Mesothelial cell of epicardium (in vitro differentiated cells): ENCODE results near the gene KCNK1. TPM values are rescaled to one million over a fixed set of nuclear protein-coding genes. Genes with fewer than 3 reads are reported as not detected.
A peak's percentile ranks its signal among the peaks of the same experiment; 100 is the strongest.
"Not testable (repeated sequence)": the region's sequence is repeated elsewhere in the genome, so short reads cannot be mapped to it uniquely, and the experiment has no call there.

Experiments used
- DNase-seq, 2 experiments: peaks; one replicate each; pipeline ENCODE4 v3.0.0; 2021; ENCODE audit warnings: low spot score in 2 of 2; ENCODE audit not compliant: unreplicated experiment in 2 of 2
- H3K27ac Mint-ChIP-seq: 2 replicates; pipeline ENCODE4 v1.8.0; 2021; ENCODE audit warnings: mixed read lengths
- H3K27me3 Mint-ChIP-seq: 2 replicates; pipeline ENCODE4 v1.8.0; 2021; ENCODE audit warnings: low read depth, mixed read lengths
- H3K36me3 Mint-ChIP-seq: 2 replicates; pipeline ENCODE4 v1.8.0; 2021; ENCODE audit warnings: mixed read lengths
- H3K4me1 Mint-ChIP-seq: 2 replicates; pipeline ENCODE4 v1.8.0; 2021; ENCODE audit warnings: mixed read lengths
- H3K4me3 Mint-ChIP-seq: 2 replicates; pipeline ENCODE4 v1.8.0; 2021; ENCODE audit warnings: mild to moderate bottlenecking, moderate library complexity, mixed read lengths
- H3K9me3 Mint-ChIP-seq: 2 replicates; pipeline ENCODE4 v1.8.0; 2021; ENCODE audit warnings: mixed read lengths
- CTCF ChIP-seq: fragments of 200-600 bp; sonication (generic); IDR thresholded peaks from one replicate; pipeline ENCODE4 v1.5.0; 2021; ENCODE audit warnings: antibody characterized with exemption; ENCODE audit not compliant: unreplicated experiment
- total RNA-seq: library from RNA; stranded (reverse); gene quantifications from 3 replicates; pipeline ENCODE4 v1.2.1, GENCODE V29; 2021

KCNK1 gene
- total RNA-seq, 1 donor from 2014 or later = 14.6 TPM

GRCh38 chr1:233614743-233615521 is 1.0 kb downstream of the KCNK1 start:
- H3K27me3 Mint-ChIP-seq = peaks cover 5% of the 10 kb centered on the region
- H3K9me3 Mint-ChIP-seq = no peaks in the 10 kb centered on the region
- TF ChIP-seq CTCF = no peak
- peaks cover 6% of the 10 kb centered on the region for H3K36me3 Mint-ChIP-seq
- peak overlapping the region; percentile 94 for H3K4me3 Mint-ChIP-seq
- H3K27ac Mint-ChIP-seq = peak overlapping the region; percentile 62
- peak in 1 of 2 experiments; percentile 50 for DNase-seq
- H3K4me1 Mint-ChIP-seq = peaks cover 36% of the 10 kb centered on the region

- DNase-seq = no peak
- H3K36me3 Mint-ChIP-seq = peaks cover 6% of the 10 kb centered on the region
- H3K27ac Mint-ChIP-seq = peak overlapping the region; percentile 43
- no peaks in the 10 kb centered on the region for H3K9me3 Mint-ChIP-seq
- no peak for TF ChIP-seq CTCF
- peak overlapping the region; percentile 94 for H3K4me3 Mint-ChIP-seq
- H3K4me1 Mint-ChIP-seq = peaks cover 36% of the 10 kb centered on the region
- peaks cover 5% of the 10 kb centered on the region for H3K27me3 Mint-ChIP-seq
These were observed 1.7 kb downstream of the KCNK1 start for GRCh38 chr1:233615571-233615970.

GRCh38 chr1:233617025-233617424 is 3.1 kb downstream of the KCNK1 start:
- H3K36me3 Mint-ChIP-seq = peaks cover 8% of the 10 kb centered on the region
- no peaks in the 10 kb centered on the region for H3K9me3 Mint-ChIP-seq
- no peak overlapping the region for H3K27ac Mint-ChIP-seq
- no peak for DNase-seq
- peaks cover 2% of the 10 kb centered on the region for H3K27me3 Mint-ChIP-seq
- H3K4me1 Mint-ChIP-seq = peaks cover 31% of the 10 kb centered on the region
- no peak overlapping the region for H3K4me3 Mint-ChIP-seq
- no peak for TF ChIP-seq CTCF

- not testable (repeated sequence) for H3K36me3 Mint-ChIP-seq, H3K4me3 Mint-ChIP-seq, H3K9me3 Mint-ChIP-seq, H3K27ac Mint-ChIP-seq, DNase-seq, H3K27me3 Mint-ChIP-seq
- peaks cover 27% of the 10 kb centered on the region for H3K4me1 Mint-ChIP-seq
These were observed 5.5 kb downstream of the KCNK1 start for GRCh38 chr1:233619414-233619813.

- H3K36me3 Mint-ChIP-seq = peaks cover 9% of the 10 kb centered on the region
- H3K27ac Mint-ChIP-seq = no peak overlapping the region
- no peaks in the 10 kb centered on the region for H3K27me3 Mint-ChIP-seq
- H3K4me1 Mint-ChIP-seq = peaks cover 22% of the 10 kb centered on the region
- no peak for TF ChIP-seq CTCF
- H3K4me3 Mint-ChIP-seq = no peak overlapping the region
- H3K9me3 Mint-ChIP-seq = no peaks in the 10 kb centered on the region
- no peak for DNase-seq
These were observed 6.2 kb downstream of the KCNK1 start for GRCh38 chr1:233620065-233620464.

- Mint-ChIP-seq H3K27me3 (no peaks in the 10 kb centered on the region), H3K4me1 (peaks cover 4% of the 10 kb centered on the region), H3K9me3 (no peaks in the 10 kb centered on the region), H3K27ac (no peak overlapping the region), H3K4me3 (no peak overlapping the region), H3K36me3 (peaks cover 9% of the 10 kb centered on the region)
- no peak for DNase-seq
- no peak for TF ChIP-seq CTCF
These were observed 8.0 kb downstream of the KCNK1 start for GRCh38 chr1:233621923-233622322.
